HAP-1 (cell line): ENCODE data around the gene SHOX.
"Not testable (repeated sequence)": the region's sequence is repeated elsewhere in the genome, so short reads cannot be mapped to it uniquely, and the experiment has no call there.

ENCODE experiments used
- DNase-seq, 2 experiments: peaks; one replicate each; pipeline ENCODE4 v3.0.0-alpha.2; 2016 to 2020; ENCODE audit warnings: low spot score in 2 of 2
- H3K27me3 ChIP-seq: fragments of 250-450 bp; sonication (Bioruptor Pico); 2 replicates; pipeline ENCODE4 v1.5.1; 2020; ENCODE audit warnings: low read depth, mild to moderate bottlenecking, moderate library complexity
- H3K36me3 ChIP-seq: fragments of 250-450 bp; sonication (Bioruptor Pico); replicated peaks from 2 replicates; pipeline ENCODE4 v1.5.1; 2020; ENCODE audit warnings: mild to moderate bottlenecking
- H3K4me1 ChIP-seq: fragments of 250-450 bp; sonication (Bioruptor Pico); 2 replicates; pipeline ENCODE4 v1.5.1; 2020; ENCODE audit warnings: mild to moderate bottlenecking
- H3K4me3 ChIP-seq: fragments of 250-450 bp; sonication (Bioruptor Pico); 2 replicates; pipeline ENCODE4 v1.5.1; 2020; ENCODE audit warnings: mild to moderate bottlenecking, moderate library complexity
- H3K9me3 ChIP-seq: fragments of 250-450 bp; sonication (Bioruptor Pico); 2 replicates; pipeline ENCODE4 v1.5.1; 2020; ENCODE audit warnings: mild to moderate bottlenecking, moderate library complexity
- in situ Hi-C: fragments of 300-500 bp; cut with MboI; formaldehyde crosslinking; loops from 3 replicates; pipeline ENCODE4 v1.14.3; 2020; ENCODE audit warnings: low sequenced_read_pairs, inconsistent platforms, mixed read lengths

The SHOX gene

GRCh38 chrX:630612-631496 lies at the start of gene SHOX:
SHOX (plus strand) TSS chrX:630791; CDS start chrX:630898, 107 bp downstream.
- in situ Hi-C loops = no loop called here
- Histone ChIP-seq H3K4me3 (no peak within 1 kb of the TSS), H3K4me1 (no peaks in the 10 kb centered on the region), H3K27me3 (no peaks in the 10 kb centered on the region), H3K36me3 (no peaks in the 10 kb centered on the region), H3K9me3 (no peaks in the 10 kb centered on the region)
- no peak for DNase-seq

- Histone ChIP-seq H3K4me3 (no peak overlapping the region), H3K4me1 (no peaks in the 10 kb centered on the region), H3K9me3 (no peaks in the 10 kb centered on the region), H3K27me3 (no peaks in the 10 kb centered on the region), H3K36me3 (no peaks in the 10 kb centered on the region)
- DNase-seq = no peak
- in situ Hi-C loops = no loop called here
Observed at GRCh38 chrX:581066-581465, 49.5 kb upstream of the SHOX start.

DNA sequence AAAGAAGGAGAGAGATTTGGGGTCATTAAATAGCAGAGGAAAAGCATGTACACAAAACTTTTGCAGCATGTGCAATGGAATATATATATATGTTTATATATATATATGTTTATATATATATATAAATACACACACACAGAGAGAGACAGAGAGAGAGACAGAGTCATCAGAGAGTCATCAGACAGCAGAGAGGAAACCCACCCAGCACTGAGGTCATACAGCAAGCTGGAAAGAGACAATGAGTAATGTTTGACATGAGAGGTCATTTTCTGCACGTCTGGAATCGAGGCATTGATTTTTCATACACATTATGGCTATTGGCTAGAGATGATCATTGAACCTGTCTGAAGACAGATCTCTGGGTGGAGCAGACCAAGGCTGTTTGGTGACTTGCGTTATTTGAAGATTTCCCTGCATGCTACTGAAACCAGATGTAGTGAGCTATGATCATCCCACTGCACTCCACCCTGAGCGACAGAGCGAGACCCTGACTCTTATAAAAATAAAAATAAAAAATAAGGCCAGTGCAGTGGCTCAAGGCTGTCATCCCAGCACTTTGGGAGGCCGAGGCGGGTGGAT lies 48.8 kb upstream of the SHOX start:
- no peak overlapping the region for H3K4me3 ChIP-seq
- no peak for DNase-seq
- in situ Hi-C loops = no loop called here

GRCh38 chrX:584572-584971 lies 46.0 kb upstream of the SHOX start:
- H3K9me3 ChIP-seq = no peaks in the 10 kb centered on the region
- no peak overlapping the region for H3K4me3 ChIP-seq
- H3K36me3 ChIP-seq = no peaks in the 10 kb centered on the region
- no peak for DNase-seq
- in situ Hi-C loops = no loop called here
- H3K27me3 ChIP-seq = no peaks in the 10 kb centered on the region
- no peaks in the 10 kb centered on the region for H3K4me1 ChIP-seq

More for the DNA sequence above, 48.8 kb upstream of the SHOX start:
- Histone ChIP-seq H3K9me3 (no peaks in the 10 kb centered on the region), H3K4me1 (no peaks in the 10 kb centered on the region), H3K36me3 (no peaks in the 10 kb centered on the region), H3K27me3 (no peaks in the 10 kb centered on the region)

DNA sequence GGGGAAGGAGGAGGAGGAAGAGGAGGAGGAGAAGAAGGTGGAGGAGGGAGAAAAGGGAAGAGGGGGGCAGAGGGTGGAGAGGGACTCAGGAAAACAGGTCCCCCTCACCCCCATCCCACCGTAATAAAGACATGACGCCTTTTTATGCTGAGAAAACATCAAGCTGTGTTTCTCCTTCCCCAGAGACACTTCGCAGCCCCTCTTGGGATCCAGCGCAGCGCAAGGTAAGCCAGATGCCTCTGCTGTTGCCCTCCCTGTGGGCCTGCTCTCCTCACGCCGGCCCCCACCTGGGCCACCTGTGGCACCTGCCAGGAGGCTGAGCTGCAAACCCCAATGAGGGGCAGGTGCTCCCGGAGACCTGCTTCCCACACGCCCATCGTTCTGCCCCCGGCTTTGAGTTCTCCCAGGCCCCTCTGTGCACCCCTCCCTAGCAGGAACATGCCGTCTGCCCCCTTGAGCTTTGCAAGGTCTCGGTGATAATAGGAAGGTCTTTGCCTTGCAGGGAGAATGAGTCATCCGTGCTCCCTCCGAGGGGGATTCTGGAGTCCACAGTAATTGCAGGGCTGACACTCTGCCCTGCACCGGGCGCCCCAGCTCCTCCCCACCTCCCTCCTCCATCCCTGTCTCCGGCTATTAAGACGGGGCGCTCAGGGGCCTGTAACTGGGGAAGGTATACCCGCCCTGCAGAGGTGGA lies 45.3 kb upstream of the SHOX start:
- no peak overlapping the region for H3K4me3 ChIP-seq
- no peaks in the 10 kb centered on the region for H3K27me3 ChIP-seq
- DNase-seq = no peak
- H3K36me3 ChIP-seq = no peaks in the 10 kb centered on the region
- in situ Hi-C loops = no loop called here
- no peaks in the 10 kb centered on the region for H3K9me3 ChIP-seq
- no peaks in the 10 kb centered on the region for H3K4me1 ChIP-seq

GRCh38 chrX:586351-586750 lies 44.2 kb upstream of the SHOX start:
- no peak for DNase-seq
- H3K9me3 ChIP-seq = no peaks in the 10 kb centered on the region
- H3K27me3 ChIP-seq = no peaks in the 10 kb centered on the region
- in situ Hi-C loops = no loop called here
- H3K4me3 ChIP-seq = no peak overlapping the region
- H3K4me1 ChIP-seq = no peaks in the 10 kb centered on the region
- H3K36me3 ChIP-seq = no peaks in the 10 kb centered on the region

DNA sequence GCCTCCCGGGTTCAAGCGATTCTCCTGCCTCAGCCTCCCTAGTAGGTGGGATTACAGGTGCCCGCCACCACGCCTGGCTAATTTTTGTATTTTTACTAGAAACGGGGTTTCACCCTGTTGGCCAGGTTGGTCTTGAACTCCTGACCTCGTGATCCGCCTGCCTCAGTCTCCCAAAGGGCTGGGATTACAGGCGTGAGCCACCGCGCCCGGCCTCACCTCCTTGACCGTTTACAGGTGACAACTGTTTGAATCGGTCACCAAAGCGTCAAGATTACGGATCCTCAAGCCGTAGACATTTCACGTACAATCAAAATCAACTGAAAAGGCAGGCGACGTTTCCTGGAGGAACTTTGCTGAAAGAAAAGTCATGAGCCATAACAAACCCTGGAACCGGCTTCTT lies 41.3 kb upstream of the SHOX start:
- H3K4me1 ChIP-seq, DNase-seq, H3K27me3 ChIP-seq, H3K4me3 ChIP-seq, H3K36me3 ChIP-seq, in situ Hi-C loops, H3K9me3 ChIP-seq: not testable (repeated sequence)

GRCh38 chrX:590693-591404 lies 39.7 kb upstream of the SHOX start:
- Histone ChIP-seq H3K9me3 (no peaks in the 10 kb centered on the region), H3K36me3 (no peaks in the 10 kb centered on the region), H3K27me3 (no peaks in the 10 kb centered on the region), H3K4me1 (no peaks in the 10 kb centered on the region), H3K4me3 (no peak overlapping the region)
- in situ Hi-C loops = no loop called here
- DNase-seq = no peak

GRCh38 chrX:599837-600715 lies 30.5 kb upstream of the SHOX start:
- Histone ChIP-seq H3K4me1 (no peaks in the 10 kb centered on the region), H3K36me3 (no peaks in the 10 kb centered on the region), H3K9me3 (no peaks in the 10 kb centered on the region), H3K4me3 (no peak overlapping the region), H3K27me3 (no peaks in the 10 kb centered on the region)
- in situ Hi-C loops = no loop called here
- DNase-seq = no peak

DNA sequence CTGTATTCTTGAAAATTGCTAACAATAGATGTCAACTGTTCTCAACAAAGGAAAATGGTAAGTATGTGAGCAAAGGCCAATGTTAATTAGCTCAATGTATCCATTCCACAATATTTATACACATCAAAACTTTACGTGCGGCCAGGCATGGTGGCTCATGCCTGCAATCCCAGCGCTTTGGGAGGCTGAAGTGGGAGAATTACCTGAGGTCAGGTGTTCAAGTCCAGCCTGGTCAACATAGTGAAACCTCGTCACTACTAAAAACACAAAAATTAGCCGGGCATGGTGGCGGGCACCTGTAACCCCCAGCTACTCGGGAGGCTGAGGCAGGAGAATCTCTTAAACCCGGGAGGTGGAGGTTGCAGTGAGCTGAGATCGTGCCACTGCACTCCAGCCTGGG lies 27.6 kb upstream of the SHOX start:
- DNase-seq, H3K4me3 ChIP-seq, H3K36me3 ChIP-seq, H3K27me3 ChIP-seq, H3K9me3 ChIP-seq, H3K4me1 ChIP-seq, in situ Hi-C loops: not testable (repeated sequence)

- DNase-seq, in situ Hi-C loops, H3K4me3 ChIP-seq, H3K9me3 ChIP-seq, H3K27me3 ChIP-seq, H3K4me1 ChIP-seq, H3K36me3 ChIP-seq: not testable (repeated sequence)
Observed at GRCh38 chrX:604616-605015, 26.0 kb upstream of the SHOX start.

- H3K36me3 ChIP-seq, H3K27me3 ChIP-seq, DNase-seq, in situ Hi-C loops, H3K9me3 ChIP-seq, H3K4me3 ChIP-seq, H3K4me1 ChIP-seq: not testable (repeated sequence)
Observed at GRCh38 chrX:608088-608487, 22.5 kb upstream of the SHOX start.

DNA sequence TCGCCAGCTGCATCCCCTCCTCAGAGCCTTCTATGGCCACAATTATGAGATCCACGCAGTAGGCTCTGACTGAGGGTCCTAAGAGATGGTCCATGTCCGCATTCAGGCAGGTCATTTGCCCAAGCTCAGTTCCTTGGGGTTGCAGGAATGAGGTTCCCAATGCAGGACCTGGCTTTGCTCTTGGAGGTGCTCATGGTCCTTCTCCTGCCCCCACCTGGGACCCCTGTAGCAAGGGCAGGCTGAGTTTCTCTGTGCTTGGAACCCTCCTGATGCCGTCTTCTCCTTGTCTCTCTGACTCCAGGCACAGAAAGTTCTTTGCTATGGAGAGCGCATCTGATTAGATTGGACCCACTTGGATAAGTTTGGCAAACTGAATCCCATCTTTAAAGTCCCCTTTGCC lies 16.5 kb upstream of the SHOX start:
- no peaks in the 10 kb centered on the region for H3K27me3 ChIP-seq
- no peaks in the 10 kb centered on the region for H3K4me1 ChIP-seq
- no peak overlapping the region for H3K4me3 ChIP-seq
- no peak for DNase-seq
- in situ Hi-C loops = no loop called here
- no peaks in the 10 kb centered on the region for H3K9me3 ChIP-seq
- no peaks in the 10 kb centered on the region for H3K36me3 ChIP-seq
